Neural cell (in vitro differentiated cells): Measurements from ENCODE around the gene PPFIBP1. TPM values are rescaled to one million over a fixed set of nuclear protein-coding genes. Genes with fewer than 3 reads are reported as not detected.
A peak's percentile ranks its signal among the peaks of the same experiment; 100 is the strongest.

ENCODE experiments used
- H2AFZ ChIP-seq: fragments of 200-600, 300-800 bp; sonication (generic), shearing (Covaris generic); 2 replicates; pipeline ENCODE4 v1.6.0; 2014; ENCODE audit warnings: low read depth, mild to moderate bottlenecking, antibody characterized with exemption, low read length, moderate library complexity
- H3F3A ChIP-seq: fragments of 200-600 bp; shearing (Covaris generic); 2 replicates; pipeline ENCODE4 v1.6.1; 2016; ENCODE audit warnings: mild to moderate bottlenecking, moderate library complexity, mixed read lengths, antibody characterized with exemption, low read length; ENCODE audit not compliant: insufficient read depth, poor library complexity, severe bottlenecking
- H3K27ac ChIP-seq: fragments of 200-600, 300-800 bp; sonication (generic), shearing (Covaris generic); 2 replicates; pipeline ENCODE4 v1.5.1; 2014; ENCODE audit warnings: mild to moderate bottlenecking, low read length, moderate library complexity
- H3K27me3 ChIP-seq: fragments of 300-800, 200-600 bp; sonication (generic), shearing (Covaris generic); 2 replicates; pipeline ENCODE4 v1.6.0; 2014; ENCODE audit warnings: mild to moderate bottlenecking, low read depth, low read length, moderate library complexity; ENCODE audit not compliant: insufficient read depth
- H3K36me3 ChIP-seq: fragments of 300-800, 200-600 bp; sonication (generic), shearing (Covaris generic); 2 replicates; pipeline ENCODE4 v1.5.1; 2014; ENCODE audit warnings: mild to moderate bottlenecking, antibody characterized with exemption, low read length, moderate library complexity; ENCODE audit not compliant: insufficient read depth
- H3K4me2 ChIP-seq: fragments of 300-800, 200-600 bp; sonication (generic), shearing (Covaris generic); 2 replicates; pipeline ENCODE4 v1.6.0; 2014; ENCODE audit warnings: mild to moderate bottlenecking, low read length
- H3K4me3 ChIP-seq: fragments of 300-800, 200-600 bp; sonication (generic), shearing (Covaris generic); 2 replicates; pipeline ENCODE4 v1.5.1; 2014; ENCODE audit warnings: mild to moderate bottlenecking, low read length, moderate library complexity
- H3K79me2 ChIP-seq: fragments of 200-600 bp; shearing (Covaris generic); replicated peaks from 2 replicates; pipeline ENCODE4 v1.6.0; 2014; ENCODE audit warnings: mild to moderate bottlenecking, low read length, moderate library complexity; ENCODE audit not compliant: insufficient read depth
- H3K9ac ChIP-seq: fragments of 300-800, 200-600 bp; sonication (generic), shearing (Covaris generic); 2 replicates; pipeline ENCODE4 v1.6.1; 2016; ENCODE audit warnings: mild to moderate bottlenecking, low read length, mixed read lengths
- H3K9me2 ChIP-seq: fragments of 200-600 bp; shearing (Covaris generic); 2 replicates; pipeline ENCODE4 v1.6.1; 2016; ENCODE audit warnings: mild to moderate bottlenecking, low read length, mixed read lengths; ENCODE audit not compliant: insufficient read depth
- H3K9me3 ChIP-seq: fragments of 200-600, 300-800 bp; sonication (generic), shearing (Covaris generic); 2 replicates; pipeline ENCODE4 v1.6.1; 2016; ENCODE audit warnings: mild to moderate bottlenecking, mixed run types, low read length, moderate library complexity, mixed read lengths
- H4K20me1 ChIP-seq: fragments of 200-600 bp; shearing (Covaris generic); 2 replicates; pipeline ENCODE4 v1.6.1; 2016; ENCODE audit warnings: mild to moderate bottlenecking, mixed run types; ENCODE audit not compliant: insufficient read depth
- CTCF ChIP-seq: fragments of 450-650 bp; IDR thresholded peaks from 2 replicates; pipeline ENCODE4 v1.5.1; 2014; ENCODE audit warnings: antibody characterized with exemption, mild to moderate bottlenecking, moderate library complexity; ENCODE audit not compliant: poor library complexity, severe bottlenecking
- EP300 ChIP-seq: fragments of 450-650 bp; conservative IDR thresholded peaks from 2 replicates; pipeline ENCODE4 v1.6.1; 2014; ENCODE audit warnings: antibody characterized with exemption, mild to moderate bottlenecking, moderate library complexity; ENCODE audit not compliant: poor library complexity, severe bottlenecking
- EZH2 ChIP-seq: fragments of 200-600, 300-800 bp; shearing (Covaris generic), sonication (generic); IDR thresholded peaks from 2 replicates; pipeline ENCODE4 v1.6.1; 2014; ENCODE audit warnings: antibody characterized with exemption, low read length, borderline replicate concordance, mild to moderate bottlenecking; ENCODE audit not compliant: insufficient read depth, poor library complexity, severe bottlenecking
- MXI1 ChIP-seq: fragments of 450-650 bp; conservative IDR thresholded peaks from 2 replicates; pipeline ENCODE4 v1.6.1; 2014; ENCODE audit warnings: antibody characterized with exemption, mild to moderate bottlenecking; ENCODE audit not compliant: poor library complexity, severe bottlenecking
- POLR2AphosphoS5 ChIP-seq: IDR thresholded peaks from 2 replicates; pipeline ENCODE4 v1.6.1; 2012
- RAD21 ChIP-seq: fragments of 450-650 bp; conservative IDR thresholded peaks from 2 replicates; pipeline ENCODE4 v1.6.1; 2014; ENCODE audit warnings: antibody characterized with exemption, mild to moderate bottlenecking, moderate library complexity
- SMC3 ChIP-seq: fragments of 450-650 bp; conservative IDR thresholded peaks from 2 replicates; pipeline ENCODE4 v1.6.1; 2014; ENCODE audit warnings: antibody characterized with exemption, mild to moderate bottlenecking, moderate library complexity; ENCODE audit not compliant: poor library complexity
- TAF1 ChIP-seq: IDR thresholded peaks from 2 replicates; pipeline ENCODE4 v1.6.1; 2012; ENCODE audit warnings: low read depth
- polyA plus RNA-seq: library from polyadenylated mRNA; depleted of rRNA; stranded (reverse); fragments of >200 nt; gene quantifications from 2 replicates; pipeline ENCODE4 v1.2.3, GENCODE V29; 2014
- TF ChIP-seq, protein P1 (sequence below): IDR thresholded peaks from 2 replicates; pipeline ENCODE4 v1.6.1; 2012; ENCODE audit warnings: borderline replicate concordance

PPFIBP1 gene
- polyA plus RNA-seq, 1 donor from 2014 or later = 30.2 TPM

DNA sequence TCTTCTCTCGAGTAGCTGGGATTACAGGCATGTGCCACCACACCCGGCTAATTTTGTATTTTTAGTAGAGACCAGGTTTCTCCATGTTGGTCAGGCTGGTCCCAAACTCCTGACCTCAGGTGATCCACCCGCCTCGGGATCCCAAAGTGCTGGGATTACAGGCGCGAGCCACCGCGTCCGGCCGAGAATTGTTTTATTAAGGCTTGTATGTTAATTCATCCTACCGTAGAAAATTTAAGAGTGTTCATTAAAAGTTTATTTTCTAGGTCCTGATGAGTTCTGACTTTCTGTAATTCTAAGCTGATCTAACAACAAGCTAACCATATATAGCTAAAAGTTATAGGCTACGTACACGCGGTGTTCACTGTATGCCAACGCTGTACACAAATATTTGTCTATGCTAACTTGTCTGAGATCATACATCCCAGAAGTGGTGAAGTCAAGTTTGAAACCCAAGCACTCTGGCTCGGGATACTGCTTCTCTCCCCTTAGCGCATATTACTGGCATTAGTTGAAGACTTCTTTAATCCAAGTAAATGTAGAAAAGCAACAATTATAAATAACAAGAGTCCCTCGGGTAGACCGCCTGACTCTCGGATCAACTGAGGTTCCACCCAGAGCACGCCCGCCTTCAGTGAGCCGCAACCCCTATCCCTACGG is 186.1 kb downstream of the PPFIBP1 start:
- Histone ChIP-seq H3K79me2 (peaks cover 34% of the 10 kb centered on the region), H3K9me2 (no peaks in the 10 kb centered on the region), H4K20me1 (no peaks in the 10 kb centered on the region), H3K4me2 (peak overlapping the region; percentile 57), H3K9ac (peak overlapping the region; percentile 87), H3K36me3 (no peaks in the 10 kb centered on the region), H3K9me3 (no peaks in the 10 kb centered on the region), H3F3A (peaks cover 7% of the 10 kb centered on the region), H3K27ac (peak overlapping the region; percentile 83), H3K4me3 (peak overlapping the region; percentile 96), H3K27me3 (no peaks in the 10 kb centered on the region), H2AFZ (peak overlapping the region; percentile 65)
- TF ChIP-seq RAD21 (no peak), CTCF (no peak), SMC3 (no peak), POLR2AphosphoS5 (no peak), EZH2 (no peak), TAF1 (no peak), EP300 (no peak), MXI1 (no peak)
- TF ChIP-seq, protein P1, sequence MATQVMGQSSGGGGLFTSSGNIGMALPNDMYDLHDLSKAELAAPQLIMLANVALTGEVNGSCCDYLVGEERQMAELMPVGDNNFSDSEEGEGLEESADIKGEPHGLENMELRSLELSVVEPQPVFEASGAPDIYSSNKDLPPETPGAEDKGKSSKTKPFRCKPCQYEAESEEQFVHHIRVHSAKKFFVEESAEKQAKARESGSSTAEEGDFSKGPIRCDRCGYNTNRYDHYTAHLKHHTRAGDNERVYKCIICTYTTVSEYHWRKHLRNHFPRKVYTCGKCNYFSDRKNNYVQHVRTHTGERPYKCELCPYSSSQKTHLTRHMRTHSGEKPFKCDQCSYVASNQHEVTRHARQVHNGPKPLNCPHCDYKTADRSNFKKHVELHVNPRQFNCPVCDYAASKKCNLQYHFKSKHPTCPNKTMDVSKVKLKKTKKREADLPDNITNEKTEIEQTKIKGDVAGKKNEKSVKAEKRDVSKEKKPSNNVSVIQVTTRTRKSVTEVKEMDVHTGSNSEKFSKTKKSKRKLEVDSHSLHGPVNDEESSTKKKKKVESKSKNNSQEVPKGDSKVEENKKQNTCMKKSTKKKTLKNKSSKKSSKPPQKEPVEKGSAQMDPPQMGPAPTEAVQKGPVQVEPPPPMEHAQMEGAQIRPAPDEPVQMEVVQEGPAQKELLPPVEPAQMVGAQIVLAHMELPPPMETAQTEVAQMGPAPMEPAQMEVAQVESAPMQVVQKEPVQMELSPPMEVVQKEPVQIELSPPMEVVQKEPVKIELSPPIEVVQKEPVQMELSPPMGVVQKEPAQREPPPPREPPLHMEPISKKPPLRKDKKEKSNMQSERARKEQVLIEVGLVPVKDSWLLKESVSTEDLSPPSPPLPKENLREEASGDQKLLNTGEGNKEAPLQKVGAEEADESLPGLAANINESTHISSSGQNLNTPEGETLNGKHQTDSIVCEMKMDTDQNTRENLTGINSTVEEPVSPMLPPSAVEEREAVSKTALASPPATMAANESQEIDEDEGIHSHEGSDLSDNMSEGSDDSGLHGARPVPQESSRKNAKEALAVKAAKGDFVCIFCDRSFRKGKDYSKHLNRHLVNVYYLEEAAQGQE = no peak

GRCh38 chr12:27710592-27711316 is 186.7 kb downstream of the PPFIBP1 start, which contains the start of gene MRPS35:
Gene MRPS35, plus strand, starts transcription at chr12:27710832. Its CDS starts 12 bp downstream, at chr12:27710844.
- peak within 1 kb of the TSS; percentile 65 for H2AFZ ChIP-seq
- H3K9me3 ChIP-seq = no peaks in the 10 kb centered on the region
- H3K4me2 ChIP-seq = peak within 1 kb of the TSS; percentile 94
- no peaks in the 10 kb centered on the region for H3K9me2 ChIP-seq
- peak within 1 kb of the TSS; percentile 96 for H3K4me3 ChIP-seq
- no peaks in the 10 kb centered on the region for H4K20me1 ChIP-seq
- peak; percentile 98 for TF ChIP-seq MXI1
- TF ChIP-seq RAD21 = peak; percentile 14
- no peak for TF ChIP-seq SMC3
- peak; percentile 25 for TF ChIP-seq CTCF
- peak; percentile 82 for TF ChIP-seq TAF1
- peak; percentile 93 for TF ChIP-seq POLR2AphosphoS5
- TF ChIP-seq, protein P1 = peak; percentile 85
- TF ChIP-seq EZH2 = no peak
- TF ChIP-seq EP300 = peak; percentile 51
- H3K9ac ChIP-seq = peak within 1 kb of the TSS; percentile 87
- H3K79me2 ChIP-seq = peaks cover 39% of the 10 kb centered on the region
- peaks cover 7% of the 10 kb centered on the region for H3F3A ChIP-seq
- no peaks in the 10 kb centered on the region for H3K27me3 ChIP-seq
- H3K36me3 ChIP-seq = no peaks in the 10 kb centered on the region
- H3K27ac ChIP-seq = peak within 1 kb of the TSS; percentile 83
